Hepatocyte (in vitro differentiated cells): Measurements from ENCODE around the gene ELMO2. TPM values are rescaled to one million over a fixed set of nuclear protein-coding genes. Genes with fewer than 3 reads are reported as not detected.

Source experiments
- DNase-seq: peaks from one replicate; pipeline ENCODE4 v3.0.0-alpha.2; 2016; ENCODE audit warnings: low spot score
- H2AFZ ChIP-seq: fragments of 200-600 bp; sonication (generic); 2 replicates; pipeline ENCODE4 v1.6.0; 2016; ENCODE audit warnings: antibody characterized with exemption, mild to moderate bottlenecking
- H3K27ac ChIP-seq: fragments of 200-600 bp; sonication (generic); 2 replicates; pipeline ENCODE4 v1.5.1; 2016; ENCODE audit warnings: mild to moderate bottlenecking
- H3K27me3 ChIP-seq: fragments of 200-600 bp; sonication (generic); 2 replicates; pipeline ENCODE4 v1.6.1; 2016
- H3K36me3 ChIP-seq: fragments of 200-600 bp; sonication (generic); replicated peaks from 2 replicates; pipeline ENCODE4 v1.5.1; 2016; ENCODE audit warnings: low read depth; ENCODE audit not compliant: insufficient read depth
- H3K4me1 ChIP-seq: fragments of 200-600 bp; sonication (generic); 2 replicates; pipeline ENCODE4 v1.5.1; 2016; ENCODE audit warnings: mild to moderate bottlenecking, moderate library complexity; ENCODE audit not compliant: insufficient read depth
- H3K4me2 ChIP-seq: fragments of 200-600 bp; sonication (generic); 2 replicates; pipeline ENCODE4 v1.6.0; 2016
- H3K4me3 ChIP-seq: fragments of 200-600 bp; sonication (generic); 2 replicates; pipeline ENCODE4 v1.5.1; 2016; ENCODE audit warnings: mild to moderate bottlenecking
- H3K79me2 ChIP-seq: fragments of 200-600 bp; sonication (generic); 2 replicates; pipeline ENCODE4 v1.6.0; 2017; ENCODE audit warnings: mild to moderate bottlenecking
- H3K9me2 ChIP-seq: fragments of 200-600 bp; sonication (generic); replicated peaks from 2 replicates; pipeline ENCODE4 v1.6.0; 2017; ENCODE audit warnings: mild to moderate bottlenecking; ENCODE audit not compliant: insufficient read depth
- H3K9me3 ChIP-seq: fragments of 200-600 bp; sonication (generic); 2 replicates; pipeline ENCODE4 v1.5.1; 2016; ENCODE audit warnings: low read depth, mild to moderate bottlenecking
- H4K20me1 ChIP-seq: fragments of 200-600 bp; sonication (generic); 2 replicates; pipeline ENCODE4 v1.6.0; 2016; ENCODE audit warnings: mild to moderate bottlenecking; ENCODE audit not compliant: insufficient read depth, poor library complexity, severe bottlenecking
- CTCF ChIP-seq: fragments of 200-600 bp; sonication (generic); IDR thresholded peaks from 2 replicates; pipeline ENCODE4 v1.5.1; 2016; ENCODE audit warnings: antibody characterized with exemption, mild to moderate bottlenecking; ENCODE audit not compliant: poor library complexity
- EZH2 ChIP-seq: fragments of 200-600 bp; sonication (generic); IDR thresholded peaks from 2 replicates; pipeline ENCODE4 v1.6.1; 2016; ENCODE audit warnings: antibody characterized with exemption, mild to moderate bottlenecking, borderline replicate concordance
- EZH2phosphoT487 ChIP-seq: fragments of 200-600 bp; sonication (generic); IDR thresholded peaks from one replicate; pipeline ENCODE4 v1.6.1; 2018; ENCODE audit warnings: antibody characterized with exemption, mild to moderate bottlenecking, low read depth, moderate library complexity; ENCODE audit not compliant: unreplicated experiment, severe bottlenecking
- WGBS: methylation state at CpG from one replicate; pipeline ENCODE4 v1.1.6; 2016; ENCODE audit warnings: low lambda C conversion rate; ENCODE audit errors: missing lambda C conversion rate; 5-methylcytosine and 5-hydroxymethylcytosine counted together
- polyA plus RNA-seq: library from polyadenylated mRNA; unstranded; fragments of >200 nt; fragmentation: Nextera tagmentation; extraction: Ambion mirVana; gene quantifications from 2 replicates; pipeline ENCODE4 v1.2.1, GENCODE V29; 2016
- total RNA-seq: library from RNA; depleted of rRNA; stranded (reverse); fragments of >200 nt; gene quantifications from 2 replicates; pipeline ENCODE4 v1.2.3, GENCODE V29; 2014

Gene ELMO2
- total and polyA plus RNA-seq, 2 experiments from 2014 or later, result 35.0 to 42.3 TPM

DNA sequence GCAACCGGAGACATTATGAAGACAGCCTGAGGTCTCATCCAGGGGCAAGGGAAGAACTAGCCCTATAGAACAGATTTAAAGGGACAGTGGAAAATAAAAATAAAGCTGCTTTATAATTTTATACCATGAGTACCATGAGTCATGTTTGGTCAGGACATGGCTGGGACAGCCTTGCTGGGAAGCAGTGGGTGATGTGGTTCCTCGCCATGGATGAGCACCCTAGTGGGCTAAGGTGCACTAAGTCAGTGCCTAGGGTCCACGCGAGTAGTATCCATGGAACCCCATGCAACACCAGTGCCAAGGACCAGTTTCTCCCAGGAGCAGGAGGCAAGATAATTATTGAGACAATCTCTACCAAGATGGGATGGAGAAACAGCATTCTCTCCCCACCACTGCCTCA lies 33.4 kb upstream of the ELMO2 start:
- Histone ChIP-seq H3K9me2 (no peaks in the 10 kb centered on the region), H3K4me3 (no peak overlapping the region), H3K36me3 (no peaks in the 10 kb centered on the region), H3K27ac (no peak overlapping the region), H3K9me3 (no peaks in the 10 kb centered on the region), H4K20me1 (no peaks in the 10 kb centered on the region), H3K4me1 (no peaks in the 10 kb centered on the region), H3K79me2 (no peaks in the 10 kb centered on the region), H2AFZ (no peak overlapping the region), H3K4me2 (no peak overlapping the region), H3K27me3 (no peaks in the 10 kb centered on the region)
- DNase-seq, result no peak
- 87% methylated on average over 4 of the region's 4 CpGs for WGBS
- TF ChIP-seq CTCF, result no peak
- no peak for TF ChIP-seq EZH2phosphoT487
- no peak for TF ChIP-seq EZH2

- 78% methylated on average over 4 of the region's 4 CpGs for WGBS
- Histone ChIP-seq H3K4me3 (no peak overlapping the region), H3K4me1 (no peaks in the 10 kb centered on the region), H3K27ac (no peak overlapping the region), H3K9me3 (no peaks in the 10 kb centered on the region), H3K36me3 (no peaks in the 10 kb centered on the region), H3K9me2 (no peaks in the 10 kb centered on the region), H4K20me1 (no peaks in the 10 kb centered on the region), H3K79me2 (no peaks in the 10 kb centered on the region), H2AFZ (no peak overlapping the region), H3K27me3 (no peaks in the 10 kb centered on the region), H3K4me2 (no peak overlapping the region)
- DNase-seq, result peak; percentile 19
- TF ChIP-seq EZH2phosphoT487, result no peak
- peak; percentile 30 for TF ChIP-seq CTCF
- no peak for TF ChIP-seq EZH2
These were observed 31.8 kb upstream of the ELMO2 start for GRCh38 chr20:46438156-46438750.

DNA sequence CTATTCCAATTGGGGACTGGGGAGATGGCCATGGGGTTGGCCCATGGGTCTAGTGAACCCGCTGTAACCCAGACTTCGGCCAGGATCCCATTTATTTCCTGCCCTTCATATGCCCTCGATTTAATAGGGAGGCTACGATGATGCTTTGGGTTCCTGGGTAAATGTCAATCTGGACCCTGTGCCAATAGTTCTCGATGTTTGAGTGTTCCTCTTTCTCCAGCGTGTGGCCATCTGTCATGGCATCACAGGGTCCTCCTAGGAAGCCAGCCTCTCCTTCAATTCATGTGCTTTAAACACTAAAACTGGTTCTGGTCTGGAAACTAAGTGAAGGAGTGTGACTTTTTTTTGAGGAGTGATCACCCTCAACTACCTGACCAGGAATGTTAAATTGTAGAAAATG lies 28.7 kb upstream of the ELMO2 start:
- Histone ChIP-seq H3K4me2 (no peak overlapping the region), H2AFZ (no peak overlapping the region), H3K9me3 (no peaks in the 10 kb centered on the region), H3K36me3 (no peaks in the 10 kb centered on the region), H3K4me1 (no peaks in the 10 kb centered on the region), H3K79me2 (no peaks in the 10 kb centered on the region), H3K27ac (no peak overlapping the region), H3K9me2 (no peaks in the 10 kb centered on the region), H3K4me3 (no peak overlapping the region), H4K20me1 (no peaks in the 10 kb centered on the region), H3K27me3 (peaks cover 16% of the 10 kb centered on the region)
- DNase-seq, result no peak
- 90% methylated on average over 6 of the region's 6 CpGs for WGBS
- TF ChIP-seq EZH2phosphoT487, result no peak
- TF ChIP-seq EZH2, result no peak
- no peak for TF ChIP-seq CTCF

DNA sequence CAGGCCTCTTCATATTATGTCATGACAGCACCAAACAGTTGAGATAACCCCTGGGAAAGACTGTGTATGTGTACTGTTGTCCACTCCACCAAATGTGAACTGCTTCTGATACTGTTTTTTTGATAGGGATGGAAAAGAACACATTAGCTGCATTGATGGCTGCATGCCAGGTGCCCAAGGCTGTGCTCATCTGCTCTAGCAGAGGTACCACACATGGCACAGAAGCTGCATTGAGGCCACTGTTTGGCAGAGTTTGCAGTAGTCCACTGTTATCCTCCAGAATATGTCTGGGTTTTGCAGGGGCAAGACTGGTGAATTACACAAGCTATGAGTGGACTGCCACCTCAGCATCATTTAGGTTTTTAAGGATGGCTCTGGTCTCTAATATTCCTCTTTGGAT lies 28.2 kb upstream of the ELMO2 start:
- H3K4me1 ChIP-seq, result no peaks in the 10 kb centered on the region
- H3K27me3 ChIP-seq, result peaks cover 19% of the 10 kb centered on the region
- H3K79me2 ChIP-seq, result no peaks in the 10 kb centered on the region
- H3K27ac ChIP-seq, result no peak overlapping the region
- H3K36me3 ChIP-seq, result no peaks in the 10 kb centered on the region
- no peak for DNase-seq
- H3K4me2 ChIP-seq, result no peak overlapping the region
- TF ChIP-seq EZH2, result no peak
- TF ChIP-seq CTCF, result no peak
- TF ChIP-seq EZH2phosphoT487, result no peak
- H4K20me1 ChIP-seq, result no peaks in the 10 kb centered on the region
- no peak overlapping the region for H2AFZ ChIP-seq
- H3K9me3 ChIP-seq, result no peaks in the 10 kb centered on the region
- no peak overlapping the region for H3K4me3 ChIP-seq
- H3K9me2 ChIP-seq, result no peaks in the 10 kb centered on the region
